Measurements from ENCODE around the gene ZNF106.
A peak's percentile ranks its signal among the peaks of the same experiment; 100 is the strongest.

ZNF106 gene

DNA sequence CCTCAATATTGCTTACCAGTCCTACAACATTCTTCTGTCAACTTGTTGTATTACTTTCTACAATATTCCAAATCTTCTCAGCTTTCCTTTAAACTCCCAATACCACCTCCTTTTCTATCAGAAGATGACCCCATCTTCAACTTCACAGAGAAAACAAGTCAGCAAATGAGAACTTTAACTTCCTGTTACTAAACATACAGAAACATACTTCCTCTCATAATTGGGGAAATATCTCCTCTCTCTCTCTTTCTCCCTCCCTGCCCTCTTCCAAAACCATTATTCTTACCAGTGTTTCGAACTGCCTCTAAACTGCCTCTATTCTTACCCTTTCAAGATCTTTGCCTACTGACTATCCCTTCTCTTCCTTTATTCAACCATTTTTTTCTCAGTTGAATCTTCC is 2.7 kb upstream of the ZNF106 start:
- Histone ChIP-seq H3K36me3 (ENCODE audit: insufficient read depth, low read length) (no peaks in the 10 kb centered on the region; the same call in 1 of the 2 replicates), H3K9ac (ENCODE audit: insufficient read length) (no peak overlapping the region), H3K4me3 (no peak overlapping the region), H3K27ac (no peak overlapping the region), H3K9me3 (ENCODE audit: low read depth, low read length) (no peaks in the 10 kb centered on the region)
- DNase-seq (ENCODE audit: low read depth, low spot score): no peak
- TF ChIP-seq EZH2 (IDR thresholded peaks at IDR 0.05): no peak
- TF ChIP-seq FOXP2 (optimal IDR thresholded peaks at IDR 0.05; ENCODE audit: control extremely low read depth, extremely low read length, insufficient read depth): no peak

GRCh38 chr15:42491539-42492225 is 741 bp upstream of the ZNF106 start:
- TF ChIP-seq FOXP2 (optimal IDR thresholded peaks at IDR 0.05; ENCODE audit: control extremely low read depth, extremely low read length, insufficient read depth): no peak
- TF ChIP-seq POLR2AphosphoS5 (IDR thresholded peaks at IDR 0.05; ENCODE audit: borderline replicate concordance, low read depth, low read length): no peak
- TF ChIP-seq EZH2 (IDR thresholded peaks at IDR 0.05): no peak
- H3K36me3 ChIP-seq (ENCODE audit: insufficient read depth, low read length): no peaks in the 10 kb centered on the region; the same call in 1 of the 2 replicates
- H3K9ac ChIP-seq (ENCODE audit: insufficient read length): peak overlapping the region; percentile 98
- H3K27ac ChIP-seq: peak overlapping the region; percentile 90
- H3K9me3 ChIP-seq (ENCODE audit: low read depth, low read length): no peaks in the 10 kb centered on the region
- H3K4me3 ChIP-seq: peak overlapping the region; percentile 98
- DNase-seq (ENCODE audit: low read depth, low spot score): no peak

DNA sequence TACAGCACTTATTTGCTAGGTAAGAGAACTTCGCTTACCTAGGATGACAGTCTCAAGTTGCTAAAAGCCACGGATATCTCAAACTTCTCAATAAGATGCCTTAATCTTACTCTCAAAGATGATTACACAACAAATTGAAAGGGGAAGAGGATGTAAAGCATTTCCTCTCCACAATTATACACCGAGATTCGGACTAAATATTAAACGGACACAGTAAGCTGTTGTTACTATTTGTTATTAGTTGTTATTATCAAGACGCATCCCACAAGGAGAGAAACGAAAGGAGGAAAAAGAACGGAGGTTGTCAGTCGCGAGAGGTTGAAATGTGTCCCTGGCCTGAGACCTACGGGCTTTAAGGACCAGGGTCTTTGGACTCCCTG is 660 bp downstream of the ZNF106 start:
- Histone ChIP-seq H3K36me3 (ENCODE audit: insufficient read depth, low read length) (no peaks in the 10 kb centered on the region; the same call in 1 of the 2 replicates), H3K9me3 (ENCODE audit: low read depth, low read length) (no peaks in the 10 kb centered on the region), H3K9ac (ENCODE audit: insufficient read length) (peak overlapping the region; percentile 98), H3K4me3 (peak overlapping the region; percentile 98), H3K27ac (peak overlapping the region; percentile 90; the same call in 1 of the 2 replicates)
- no peak for DNase-seq (ENCODE audit: low read depth, low spot score)
- TF ChIP-seq EZH2 (IDR thresholded peaks at IDR 0.05): no peak
- TF ChIP-seq FOXP2 (optimal IDR thresholded peaks at IDR 0.05; ENCODE audit: control extremely low read depth, extremely low read length, insufficient read depth): no peak
- TF ChIP-seq POLR2AphosphoS5 (IDR thresholded peaks at IDR 0.05; ENCODE audit: borderline replicate concordance, low read depth, low read length): no peak

- no peak for TF ChIP-seq EZH2 (IDR thresholded peaks at IDR 0.05)
- no peak for DNase-seq (ENCODE audit: low read depth, low spot score)
- no peak overlapping the region for H3K4me3 ChIP-seq
- H3K27ac ChIP-seq: no peak overlapping the region
- no peak overlapping the region for H3K9ac ChIP-seq (ENCODE audit: insufficient read length)
- peaks cover 9% of the 10 kb centered on the region; the same call in 1 of the 2 replicates for H3K36me3 ChIP-seq (ENCODE audit: insufficient read depth, low read length)
- no peaks in the 10 kb centered on the region for H3K9me3 ChIP-seq (ENCODE audit: low read depth, low read length)
Measured at GRCh38 chr15:42483677-42484076, 7.3 kb downstream of the ZNF106 start.

DNA sequence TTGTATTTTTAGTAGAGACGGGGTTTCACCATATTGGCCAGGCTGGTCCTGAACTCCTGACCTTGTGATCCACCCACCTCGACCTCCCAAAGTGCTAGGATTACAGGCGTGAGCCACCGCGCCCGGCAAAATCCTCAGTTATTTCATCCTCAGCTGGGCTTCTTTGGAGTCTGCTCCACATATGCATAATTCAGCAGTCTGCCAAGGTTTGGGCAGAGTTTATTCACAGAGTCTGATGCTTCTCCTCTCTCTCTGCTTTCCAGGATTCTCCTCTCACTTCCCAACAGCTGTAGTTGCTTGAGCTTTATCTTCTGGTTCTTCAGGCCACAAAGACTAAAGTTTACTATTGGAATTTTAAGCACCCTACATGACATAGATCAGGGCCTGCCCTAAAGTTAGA is 8.2 kb downstream of the ZNF106 start:
- Histone ChIP-seq H3K9ac (ENCODE audit: insufficient read length) (no peak overlapping the region), H3K36me3 (ENCODE audit: insufficient read depth, low read length) (peaks cover 9% of the 10 kb centered on the region; the same call in 1 of the 2 replicates), H3K9me3 (ENCODE audit: low read depth, low read length) (no peaks in the 10 kb centered on the region), H3K27ac (no peak overlapping the region), H3K4me3 (no peak overlapping the region)
- no peak for DNase-seq (ENCODE audit: low read depth, low spot score)
- TF ChIP-seq FOXP2 (optimal IDR thresholded peaks at IDR 0.05; ENCODE audit: control extremely low read depth, extremely low read length, insufficient read depth) (no peak), EZH2 (IDR thresholded peaks at IDR 0.05) (no peak), POLR2AphosphoS5 (IDR thresholded peaks at IDR 0.05; ENCODE audit: borderline replicate concordance, low read depth, low read length) (no peak)

GRCh38 chr15:42474827-42475226 is 16.1 kb downstream of the ZNF106 start:
- Histone ChIP-seq H3K36me3 (ENCODE audit: insufficient read depth, low read length) (peaks cover 14% of the 10 kb centered on the region), H3K9me3 (ENCODE audit: low read depth, low read length) (no peaks in the 10 kb centered on the region), H3K9ac (ENCODE audit: insufficient read length) (no peak overlapping the region), H3K4me3 (no peak overlapping the region), H3K27ac (peak overlapping the region; percentile 65; the same call in 1 of the 2 replicates)
- TF ChIP-seq EZH2 (IDR thresholded peaks at IDR 0.05): no peak
- TF ChIP-seq POLR2AphosphoS5 (IDR thresholded peaks at IDR 0.05; ENCODE audit: borderline replicate concordance, low read depth, low read length): no peak
- TF ChIP-seq FOXP2 (optimal IDR thresholded peaks at IDR 0.05; ENCODE audit: control extremely low read depth, extremely low read length, insufficient read depth): no peak
- DNase-seq (ENCODE audit: low read depth, low spot score): no peak

DNA sequence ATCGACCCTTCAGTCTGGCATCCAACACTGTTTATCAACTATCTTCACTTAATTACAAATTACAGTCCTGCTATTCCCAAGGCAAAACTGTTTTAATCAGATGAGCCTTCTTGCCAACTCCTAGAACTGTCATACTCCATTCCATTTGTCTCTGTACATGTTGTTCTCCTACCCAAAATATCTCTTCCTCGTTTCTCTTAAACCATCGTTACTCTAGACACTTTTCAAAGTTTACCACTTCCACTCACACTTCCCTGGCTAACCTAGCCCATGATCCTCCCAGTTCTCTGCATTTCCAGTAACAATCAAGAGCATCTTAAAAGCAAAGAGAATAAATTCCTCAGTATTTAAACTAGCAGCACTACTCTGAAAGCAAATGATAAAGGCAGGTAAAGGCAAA is 19.9 kb downstream of the ZNF106 start:
- DNase-seq (ENCODE audit: low read depth, low spot score): no peak
- TF ChIP-seq FOXP2 (optimal IDR thresholded peaks at IDR 0.05; ENCODE audit: control extremely low read depth, extremely low read length, insufficient read depth) (no peak), EZH2 (IDR thresholded peaks at IDR 0.05) (no peak)
- no peaks in the 10 kb centered on the region for H3K9me3 ChIP-seq (ENCODE audit: low read depth, low read length)
- no peak overlapping the region for H3K9ac ChIP-seq (ENCODE audit: insufficient read length)
- peaks cover 22% of the 10 kb centered on the region for H3K36me3 ChIP-seq (ENCODE audit: insufficient read depth, low read length)
- H3K27ac ChIP-seq: no peak overlapping the region
- no peak overlapping the region for H3K4me3 ChIP-seq

DNA sequence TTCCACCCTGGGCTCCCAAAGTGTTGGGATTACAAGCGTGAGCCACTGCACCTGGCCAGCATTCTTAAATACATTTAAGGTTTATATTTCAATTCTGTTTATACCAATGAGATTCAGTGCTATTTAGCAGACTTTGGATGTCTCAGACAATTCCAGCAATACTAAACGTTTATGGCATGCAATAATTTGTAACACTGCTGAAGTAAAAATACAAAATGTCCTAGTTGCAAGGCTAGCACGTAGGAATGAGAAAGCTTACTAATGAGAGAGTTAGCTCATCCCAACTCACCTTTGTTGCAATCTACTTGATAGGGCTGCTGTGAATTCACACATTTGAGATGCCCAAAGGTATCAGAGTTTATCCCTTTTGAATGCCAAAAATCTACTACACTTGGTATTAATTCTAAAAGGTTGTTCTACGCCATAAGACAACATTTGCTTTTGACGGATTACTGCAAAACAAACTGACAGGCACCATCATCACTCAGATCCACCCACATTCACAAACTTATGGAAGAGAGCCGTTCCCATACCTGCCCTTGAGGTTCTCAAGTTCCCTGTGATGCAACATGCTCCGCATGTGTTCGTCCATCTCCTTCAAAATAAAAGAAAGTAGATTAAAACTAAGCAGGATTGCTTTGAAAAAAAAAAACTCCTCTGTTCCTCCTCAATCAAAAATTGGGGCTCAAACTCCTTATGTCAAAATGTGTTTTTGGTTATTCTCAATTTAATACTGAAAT is 25.3 kb downstream of the ZNF106 start:
- TF ChIP-seq POLR2AphosphoS5 (IDR thresholded peaks at IDR 0.05; ENCODE audit: borderline replicate concordance, low read depth, low read length) (no peak), EZH2 (IDR thresholded peaks at IDR 0.05) (no peak), FOXP2 (optimal IDR thresholded peaks at IDR 0.05; ENCODE audit: control extremely low read depth, extremely low read length, insufficient read depth) (no peak)

More for the DNA sequence above, 25.3 kb downstream of the ZNF106 start:
- H3K27ac ChIP-seq: no peak overlapping the region
- no peak for DNase-seq (ENCODE audit: low read depth, low spot score)
- H3K36me3 ChIP-seq (ENCODE audit: insufficient read depth, low read length): peaks cover 26% of the 10 kb centered on the region
- no peak overlapping the region for H3K9ac ChIP-seq (ENCODE audit: insufficient read length)
- no peak overlapping the region for H3K4me3 ChIP-seq
- H3K9me3 ChIP-seq (ENCODE audit: low read depth, low read length): no peaks in the 10 kb centered on the region
